GM19438 (cell line): ENCODE data around the gene ELOVL1.

ENCODE experiments used
- ATAC-seq: cut with Tn5 transposase; IDR thresholded peaks from one replicate; pipeline ENCODE4 v1.9.1; 2021; ENCODE audit warnings: low read depth; ENCODE audit not compliant: unreplicated experiment

ELOVL1 gene

GRCh38 chr1:43331688-43332087 lies 36.1 kb downstream of the ELOVL1 start:
- ATAC-seq = no peak

GRCh38 chr1:43329995-43330751 lies 37.6 kb downstream of the ELOVL1 start:
- no peak for ATAC-seq

DNA sequence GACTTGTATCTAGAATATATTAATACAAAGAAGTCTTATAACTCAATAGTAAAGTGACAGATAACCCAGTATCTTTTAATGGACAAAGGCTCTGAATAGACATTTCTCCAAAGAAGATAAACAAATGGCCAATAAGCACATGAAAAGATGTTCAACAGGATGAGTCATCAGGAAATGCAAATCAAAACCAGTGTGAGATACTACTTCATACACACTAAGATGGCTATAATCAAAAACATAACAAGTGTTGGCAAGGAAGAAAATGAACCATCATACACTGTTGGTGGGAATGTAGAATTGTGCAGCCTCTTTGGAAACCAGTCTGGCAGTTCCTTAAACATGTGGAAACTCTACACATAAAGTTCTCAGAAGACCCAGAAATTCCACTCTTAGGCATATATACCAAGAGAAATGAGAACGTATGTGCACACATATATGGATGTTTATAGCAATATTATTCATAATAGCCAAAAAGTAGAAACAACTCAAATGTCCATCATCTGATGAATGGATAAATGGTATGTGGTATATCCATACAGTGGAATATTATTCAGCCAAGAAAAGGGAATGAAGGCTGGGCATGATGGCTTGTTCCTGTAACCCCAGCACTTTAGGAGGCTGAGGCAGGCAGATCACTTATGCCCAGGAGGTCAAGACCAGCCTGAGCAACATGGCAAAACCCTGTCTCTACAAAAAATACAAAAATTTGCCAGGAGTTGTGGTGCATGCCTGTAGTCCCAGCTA lies 40.1 kb downstream of the ELOVL1 start:
- ATAC-seq = no peak

- no peak for ATAC-seq
Observed at GRCh38 chr1:43325381-43325780, 42.4 kb downstream of the ELOVL1 start.

DNA sequence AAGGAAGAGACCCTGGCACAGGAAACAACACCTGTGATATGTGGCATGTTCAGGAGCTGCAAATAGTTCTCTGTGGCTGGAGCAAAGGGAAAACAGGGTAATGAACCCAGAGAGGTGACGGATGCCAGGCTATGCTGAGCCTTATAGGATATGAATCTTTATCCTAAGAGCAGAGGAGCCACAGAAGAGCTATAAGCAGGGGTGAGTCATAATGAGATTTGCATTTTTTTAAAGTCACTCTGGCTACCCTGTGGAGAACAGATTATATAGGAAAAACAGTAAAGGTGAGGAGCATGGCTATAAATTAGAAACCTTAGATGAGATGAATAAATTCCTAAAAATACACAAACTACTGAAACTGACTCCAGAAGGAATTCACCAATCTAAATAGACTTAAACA lies 43.0 kb downstream of the ELOVL1 start:
- ATAC-seq = no peak

- no peak for ATAC-seq
Observed at GRCh38 chr1:43322506-43322905, 45.3 kb downstream of the ELOVL1 start.

DNA sequence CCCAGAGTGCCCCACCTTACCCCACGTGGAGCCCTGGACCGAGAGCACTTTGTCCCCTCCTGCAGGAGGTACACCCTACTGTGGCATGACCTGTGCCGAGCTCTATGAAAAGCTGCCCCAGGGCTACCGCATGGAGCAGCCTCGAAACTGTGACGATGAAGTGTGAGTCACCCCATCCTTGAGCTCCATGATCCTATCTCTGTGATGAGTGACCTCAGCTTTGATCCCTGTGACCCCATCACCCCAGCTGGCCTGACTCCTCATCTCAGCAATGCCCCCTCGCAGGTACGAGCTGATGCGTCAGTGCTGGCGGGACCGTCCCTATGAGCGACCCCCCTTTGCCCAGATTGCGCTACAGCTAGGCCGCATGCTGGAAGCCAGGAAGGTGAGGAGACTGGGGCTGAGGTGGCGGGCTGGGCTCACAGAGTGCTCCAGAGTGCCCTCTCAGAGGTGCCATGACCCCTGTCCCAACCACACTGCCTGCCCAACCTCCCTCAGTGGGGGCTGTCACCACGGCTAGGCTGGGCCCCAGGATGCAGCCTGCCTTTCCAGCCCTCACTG lies 46.4 kb downstream of the ELOVL1 start:
- ATAC-seq = no peak

DNA sequence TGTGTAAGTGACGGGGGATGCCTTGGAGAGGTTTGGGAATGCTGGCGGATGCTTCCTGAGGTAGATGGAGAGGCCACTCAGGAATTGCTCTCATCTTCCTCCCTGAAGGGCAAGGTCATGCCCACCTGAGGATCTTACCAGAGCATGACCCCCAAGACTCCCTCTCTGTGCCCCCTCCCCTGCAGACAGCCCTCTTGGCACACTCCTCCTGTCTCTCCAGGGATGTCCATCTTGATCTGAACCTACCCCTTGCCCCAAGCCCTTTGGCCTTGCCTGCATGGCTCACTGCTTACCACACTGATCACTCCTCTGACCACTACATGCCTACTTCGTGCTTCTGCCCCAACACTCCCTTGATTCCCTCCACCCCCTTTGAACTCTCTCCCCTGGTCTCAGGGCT lies 48.0 kb downstream of the ELOVL1 start:
- ATAC-seq = no peak

GRCh38 chr1:43319288-43319687 lies 48.5 kb downstream of the ELOVL1 start:
- no peak for ATAC-seq

DNA sequence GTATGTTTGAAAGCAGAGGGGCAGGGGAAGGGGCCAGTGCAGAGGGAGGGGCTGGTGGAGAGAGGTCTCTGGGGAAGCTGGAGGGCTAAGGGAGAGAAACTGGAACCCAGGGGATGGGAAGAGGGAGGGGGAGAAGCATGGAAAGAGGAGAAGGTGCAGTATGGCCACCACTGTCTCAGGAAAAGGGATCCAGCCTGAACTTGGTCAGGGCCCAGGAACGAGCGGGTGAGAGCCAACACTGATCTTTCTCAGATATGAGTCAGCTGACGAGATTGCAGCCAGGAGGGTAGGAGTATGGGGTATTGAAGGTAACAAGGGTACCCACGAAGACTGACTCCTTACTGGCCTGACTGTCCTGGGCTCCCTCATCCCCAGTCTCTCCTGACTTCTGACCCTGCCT lies 49.0 kb downstream of the ELOVL1 start:
- no peak for ATAC-seq

- ATAC-seq = no peak
Observed at GRCh38 chr1:43317817-43318471, 49.9 kb downstream of the ELOVL1 start.

DNA sequence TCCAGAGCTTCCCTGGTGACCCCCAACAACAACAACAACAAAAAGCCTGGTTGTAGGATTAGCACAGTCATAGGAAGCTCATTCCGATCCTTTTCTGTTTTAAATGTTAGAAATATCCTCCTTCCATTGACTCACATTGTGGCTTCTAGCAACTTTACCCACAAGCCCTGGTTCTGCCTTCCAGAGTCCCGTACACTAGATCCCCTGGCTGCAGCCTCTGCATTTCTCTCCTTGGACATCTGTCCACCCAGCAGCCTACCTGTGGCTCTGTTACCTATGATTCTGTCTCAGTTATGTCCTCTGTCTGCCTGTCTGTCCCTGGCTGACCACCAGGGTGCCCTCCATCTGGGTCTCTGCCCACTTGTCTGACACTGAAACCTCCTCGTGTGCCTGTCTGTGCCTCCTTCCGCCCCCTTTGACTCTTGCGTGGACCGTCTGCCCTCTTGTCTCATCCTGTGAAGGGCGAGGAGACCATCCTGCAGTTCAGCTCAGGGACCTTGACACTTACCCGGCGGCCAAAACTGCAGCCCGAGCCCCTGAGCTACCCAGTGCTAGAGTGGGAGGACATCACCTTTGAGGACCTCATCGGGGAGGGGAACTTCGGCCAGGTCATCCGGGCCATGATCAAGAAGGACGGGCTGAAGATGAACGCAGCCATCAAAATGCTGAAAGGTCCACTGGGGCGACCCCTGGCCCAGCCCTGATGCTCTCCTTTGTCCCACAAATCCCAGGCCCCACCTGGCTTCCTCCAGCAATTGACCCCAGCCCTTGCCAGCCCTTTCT lies 50.9 kb downstream of the ELOVL1 start:
- ATAC-seq = no peak

- ATAC-seq = no peak
Observed at GRCh38 chr1:43315963-43316737, 51.7 kb downstream of the ELOVL1 start.

- ATAC-seq = no peak
Observed at GRCh38 chr1:43315481-43315880, 52.3 kb downstream of the ELOVL1 start.

DNA sequence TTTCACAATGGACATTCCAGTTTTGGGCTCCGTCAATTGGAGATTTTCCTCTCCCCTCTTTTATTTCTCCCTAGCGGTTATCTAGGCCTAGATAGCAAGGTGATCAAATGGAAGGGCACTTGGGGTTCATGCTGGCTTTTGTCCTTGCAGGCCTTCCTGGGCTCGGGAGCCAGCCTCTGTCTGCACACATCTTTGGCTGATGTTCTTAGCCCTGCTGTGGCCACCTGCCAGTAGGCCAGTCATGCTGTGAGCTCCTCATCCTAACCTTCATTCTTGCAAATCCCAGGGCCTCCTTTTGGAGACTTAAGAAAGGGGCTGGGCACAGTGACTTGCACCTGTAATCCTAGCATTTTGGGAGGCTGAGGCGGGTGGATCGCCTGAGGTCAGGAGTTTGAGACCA lies 53.6 kb downstream of the ELOVL1 start:
- ATAC-seq = no peak

DNA sequence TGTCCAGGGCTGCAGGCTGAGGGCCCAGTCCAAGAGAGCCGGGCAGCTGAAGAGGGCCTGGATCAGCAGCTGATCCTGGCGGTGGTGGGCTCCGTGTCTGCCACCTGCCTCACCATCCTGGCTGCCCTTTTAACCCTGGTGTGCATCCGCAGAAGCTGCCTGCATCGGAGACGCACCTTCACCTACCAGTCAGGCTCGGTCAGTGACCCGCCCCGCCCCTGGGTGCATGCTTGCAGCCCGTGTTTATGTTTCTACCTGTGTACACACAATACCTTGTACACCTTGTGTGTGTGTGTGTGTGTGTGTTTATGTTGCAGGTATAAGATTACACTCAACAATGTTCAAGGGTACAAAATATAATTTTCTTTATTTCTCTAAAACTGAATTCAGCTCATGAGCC lies 54.0 kb downstream of the ELOVL1 start:
- ATAC-seq = no peak
